Measurements from ENCODE around the gene DTD1.
A peak's percentile ranks its signal among the peaks of the same experiment; 100 is the strongest.
"Not testable (repeated sequence)": the region's sequence is repeated elsewhere in the genome, so short reads cannot be mapped to it uniquely, and the experiment has no call there.

DTD1 gene

DNA sequence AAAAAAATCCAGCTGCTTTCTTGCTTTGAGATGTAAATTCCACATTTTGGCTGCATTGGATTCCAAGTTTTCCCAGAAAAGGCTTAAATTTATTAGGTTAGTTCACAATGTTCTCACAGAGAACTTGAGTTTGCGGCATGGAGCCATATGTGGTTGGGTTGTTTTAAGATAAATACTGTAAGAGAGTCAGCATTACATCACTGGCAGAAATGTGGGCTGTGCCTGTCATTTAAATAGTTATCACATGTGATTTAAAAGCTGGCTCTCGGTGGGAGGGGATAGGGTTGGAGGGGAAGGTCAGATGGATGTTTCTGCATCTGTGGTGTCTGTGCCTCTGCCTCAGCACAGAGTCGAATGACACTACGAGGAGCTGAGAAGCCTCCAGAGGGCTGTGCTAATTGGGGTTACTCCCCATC is 151.9 kb downstream of the DTD1 start:
- peak in 13 of 56 donors; percentile 11 to 49 (median 21) for DNase-seq

DNA sequence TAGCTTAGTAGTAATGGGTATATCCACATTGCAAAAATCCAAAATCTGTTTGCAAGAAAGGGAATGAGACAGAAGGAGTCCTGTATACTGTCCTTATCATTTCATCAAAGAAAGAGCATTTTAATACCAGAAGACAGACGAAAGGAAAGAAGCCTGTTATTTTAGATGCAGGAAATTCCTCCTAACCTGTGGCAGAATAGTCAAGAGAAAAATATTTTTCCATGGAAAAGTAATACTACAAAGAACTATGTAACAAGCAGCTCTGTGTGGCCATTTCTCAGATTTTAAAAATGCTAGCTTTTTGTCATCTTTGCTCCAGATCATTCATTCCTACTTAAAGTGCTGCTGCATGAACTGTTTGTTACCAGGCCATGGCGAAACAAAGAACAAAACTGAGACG is 152.9 kb downstream of the DTD1 start:
- DNase-seq, result no peak

DNA sequence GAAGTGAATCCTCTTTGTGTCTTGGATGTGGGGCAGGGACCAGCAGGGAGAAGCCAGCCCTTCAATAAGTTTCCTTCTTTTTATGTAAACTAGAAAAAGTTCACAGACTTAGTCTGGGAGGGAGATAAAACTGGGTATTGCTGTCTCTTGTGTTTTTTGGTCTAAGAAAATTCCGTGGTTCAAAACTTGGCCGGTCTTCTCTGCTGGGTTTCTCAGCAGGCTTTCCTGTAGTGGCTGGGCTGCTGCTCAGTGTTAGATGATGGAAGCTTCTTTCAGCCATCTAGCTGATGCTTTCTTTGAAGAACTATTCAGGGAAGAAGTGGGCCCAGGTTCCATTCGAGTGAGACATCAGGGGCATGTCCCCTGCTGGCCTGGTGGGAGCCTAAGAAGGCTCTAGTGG is 155.0 kb downstream of the DTD1 start:
- DNase-seq, result no peak

DNA sequence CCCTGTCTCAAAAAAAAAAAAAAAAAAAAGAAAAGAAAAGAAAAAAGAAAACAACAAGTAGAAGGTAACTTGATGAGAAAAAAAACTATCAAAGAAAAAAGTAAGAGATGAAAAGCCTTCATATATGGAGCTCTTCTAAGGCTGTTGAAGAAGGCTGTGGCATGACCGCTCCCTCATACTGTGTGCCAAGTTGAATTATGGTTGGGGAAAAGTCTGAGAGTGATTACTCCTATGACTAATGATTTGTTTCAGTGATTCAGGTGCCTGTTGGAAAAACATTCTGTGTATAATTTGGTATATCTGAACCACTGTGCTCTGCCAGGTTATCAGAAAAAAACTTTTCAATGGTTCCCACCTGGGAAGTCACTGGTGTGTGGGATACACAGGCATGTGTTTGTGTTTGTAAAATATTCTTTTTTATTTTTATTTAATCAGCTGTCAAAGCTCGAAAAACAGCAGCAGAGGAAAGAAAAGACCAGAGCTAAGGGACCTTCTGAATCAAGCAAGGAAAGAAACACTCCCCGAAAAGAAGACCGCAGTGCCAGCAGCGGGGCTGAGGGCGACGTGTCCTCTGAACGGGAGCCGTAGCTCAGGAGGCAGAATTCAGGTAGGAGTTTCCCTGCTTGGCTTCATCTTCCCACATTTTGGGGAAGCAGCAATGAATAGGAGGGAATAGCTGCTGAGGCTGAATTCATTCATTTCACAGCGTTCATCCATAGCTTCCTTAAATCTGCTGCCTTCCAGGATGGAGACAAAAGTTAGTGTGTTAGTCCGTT is 156.0 kb downstream of the DTD1 start:
- DNase-seq, result no peak

DNA sequence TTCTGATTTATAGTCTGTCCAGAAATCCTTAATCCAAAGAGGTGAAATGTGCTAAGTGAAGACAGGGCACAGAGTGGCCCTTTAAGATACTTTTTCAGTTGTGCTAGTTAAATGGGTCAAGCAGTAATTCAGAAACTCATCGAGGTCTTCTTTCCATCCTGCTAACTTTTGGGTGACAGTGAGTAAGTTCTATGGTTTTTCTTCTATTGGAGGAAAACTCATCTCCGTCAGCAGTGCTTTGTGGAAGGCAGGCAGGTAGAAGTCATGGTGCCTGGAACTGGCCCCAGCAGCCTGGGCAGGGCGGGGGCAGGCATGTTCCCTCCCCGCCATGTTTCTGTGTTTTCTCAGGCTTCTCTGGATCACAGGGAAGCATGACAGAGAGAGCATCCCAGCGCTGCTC is 159.2 kb downstream of the DTD1 start:
- DNase-seq, result no peak

DNA sequence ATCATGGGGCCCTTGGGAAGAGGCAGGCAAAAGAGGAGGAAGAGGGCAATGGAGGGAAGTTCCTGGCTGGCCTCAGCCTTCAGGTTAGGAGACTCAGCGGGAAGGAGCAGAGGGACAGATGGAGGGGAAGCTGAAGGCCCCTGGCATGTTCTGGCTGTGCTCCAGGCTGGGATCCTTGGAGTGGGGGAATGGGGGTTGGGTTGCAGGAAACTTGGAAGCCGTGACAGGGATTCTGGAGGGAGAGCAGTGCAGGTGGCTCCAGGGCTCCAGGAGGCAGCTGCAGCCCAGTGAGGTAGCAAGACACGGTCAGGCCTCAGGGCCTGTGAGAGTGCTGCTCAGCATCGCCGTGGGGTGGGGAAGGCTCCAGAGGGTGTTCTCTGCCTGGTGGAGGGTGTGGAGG is 161.1 kb downstream of the DTD1 start:
- DNase-seq, result no peak

DNA sequence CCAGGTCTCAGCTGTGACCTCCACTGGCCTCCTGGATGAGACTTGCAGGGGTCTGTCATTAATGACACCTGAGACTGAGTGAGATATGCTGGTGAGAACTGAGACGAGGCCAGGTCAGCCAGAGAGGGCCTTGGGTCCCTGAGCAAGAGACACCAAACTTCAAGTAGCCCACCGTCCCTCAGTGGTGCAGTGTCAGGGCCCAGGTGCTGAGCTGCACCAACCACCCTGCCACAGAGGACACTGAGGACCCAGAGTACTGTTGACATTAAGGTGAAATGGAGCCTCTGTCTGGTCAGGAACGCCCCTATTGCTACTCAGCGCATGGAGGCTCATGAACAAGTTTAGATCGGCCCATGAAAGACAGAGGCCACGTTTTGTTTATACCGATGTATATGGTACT is 161.7 kb downstream of the DTD1 start:
- no peak for DNase-seq

DNA sequence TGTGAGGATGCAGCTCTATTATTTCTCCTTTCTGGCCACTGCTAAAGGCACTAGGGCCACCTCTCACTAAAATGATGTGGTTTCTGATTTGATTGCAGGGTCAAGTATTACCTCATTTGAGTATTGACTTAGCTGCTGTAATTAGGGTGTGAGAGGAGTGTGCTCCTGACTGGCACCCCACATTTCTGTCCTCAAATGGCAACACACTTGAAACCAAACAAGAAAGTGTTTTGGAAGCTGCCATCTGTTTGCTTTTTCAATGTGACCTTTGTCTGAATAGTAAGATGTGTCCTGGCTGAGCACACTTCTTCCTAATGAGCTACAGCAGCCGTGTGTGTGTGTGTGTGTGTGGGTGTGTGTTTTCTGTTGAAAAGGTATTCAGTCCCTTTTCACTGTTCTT is 162.9 kb downstream of the DTD1 start:
- no peak for DNase-seq

DNA sequence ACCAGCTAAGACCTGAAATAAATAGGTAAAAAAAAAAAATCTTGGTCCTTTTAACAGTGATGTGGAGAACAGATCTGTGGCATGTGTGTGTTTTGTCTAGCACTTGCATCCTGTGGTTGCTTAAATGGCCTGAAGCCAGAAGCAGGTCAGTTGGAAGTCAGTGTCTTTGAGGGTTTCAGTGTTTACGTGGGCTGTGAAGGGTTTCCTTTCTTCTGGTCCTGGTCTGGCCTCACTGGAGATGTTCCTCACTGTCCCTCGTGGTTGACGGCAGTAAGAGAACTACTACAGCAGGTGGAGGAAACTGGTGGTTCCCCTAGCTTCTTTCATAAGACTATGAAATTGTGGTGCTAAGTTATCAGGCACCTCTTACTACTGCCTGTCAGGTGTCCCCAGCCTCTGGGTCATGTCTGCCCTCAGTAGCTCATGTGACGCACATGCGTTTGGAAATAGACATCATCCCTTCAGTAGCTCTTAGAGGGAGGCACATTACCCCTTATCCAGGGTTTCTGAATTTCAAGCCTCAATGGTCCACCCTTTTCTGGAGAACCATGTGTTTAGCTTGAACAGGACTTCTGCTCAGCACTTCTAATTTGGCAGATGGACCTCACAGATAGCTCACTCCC is 166.3 kb downstream of the DTD1 start:
- DNase-seq, result no peak

DNA sequence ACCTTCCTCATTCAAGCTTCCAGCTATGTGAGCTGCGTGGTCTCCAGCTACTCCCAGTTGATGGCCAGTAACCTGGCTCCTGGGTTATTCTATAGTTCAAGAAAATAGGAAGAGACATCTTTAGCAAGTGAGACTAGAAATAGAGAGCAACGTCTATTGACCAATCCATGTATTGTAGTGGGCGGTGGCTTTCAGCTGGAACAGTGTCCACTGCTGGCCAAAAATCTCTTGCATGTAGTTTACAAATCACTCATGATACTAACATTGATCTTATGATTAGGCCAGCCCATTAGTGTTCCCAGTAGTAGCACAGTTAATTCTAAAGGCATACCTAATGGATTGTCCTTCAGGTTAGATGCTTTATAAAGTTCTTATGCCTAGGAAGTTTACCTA is 166.8 kb downstream of the DTD1 start:
- no peak for DNase-seq

DNA sequence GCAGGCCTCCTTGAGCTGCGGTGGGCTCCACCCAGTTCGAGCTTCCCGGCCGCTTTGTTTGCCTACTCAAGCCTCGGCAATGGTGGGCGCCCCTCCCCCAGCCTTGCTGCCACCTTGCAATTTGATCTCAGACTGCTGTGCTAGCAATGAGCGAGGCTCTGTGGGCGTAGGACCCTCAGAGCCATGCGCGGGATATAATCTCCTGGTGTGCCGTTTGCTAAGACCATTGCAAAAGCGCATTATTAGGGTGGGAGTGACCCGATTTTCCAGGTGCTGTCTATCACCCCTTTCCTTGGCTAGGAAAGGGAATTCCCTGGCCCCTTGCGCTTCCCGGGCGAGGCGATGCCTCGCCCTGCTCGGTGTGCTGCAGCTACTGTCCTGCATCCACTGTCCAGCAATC is 173.0 kb downstream of the DTD1 start:
- DNase-seq, result not testable (repeated sequence)

DNA sequence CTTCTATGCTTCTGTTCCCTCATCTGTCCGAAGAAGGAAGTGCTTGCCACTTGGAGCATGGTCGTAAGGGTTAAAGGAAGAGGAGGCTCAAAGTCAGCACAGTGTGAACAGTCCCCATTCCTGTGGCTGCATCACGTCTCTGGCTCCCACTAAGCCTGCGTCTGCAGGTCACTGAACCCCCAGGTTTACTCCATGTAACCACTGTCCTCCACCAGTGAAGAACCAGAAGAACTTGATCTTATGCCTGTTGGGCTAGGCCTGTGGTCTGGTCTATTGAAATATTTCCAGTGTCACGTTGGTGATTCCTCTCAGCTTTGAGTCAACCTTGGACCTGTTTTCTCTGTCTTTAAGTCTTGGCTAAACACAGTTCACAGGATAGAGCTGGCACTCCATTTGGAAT is 179.8 kb downstream of the DTD1 start:
- DNase-seq, result no peak

DNA sequence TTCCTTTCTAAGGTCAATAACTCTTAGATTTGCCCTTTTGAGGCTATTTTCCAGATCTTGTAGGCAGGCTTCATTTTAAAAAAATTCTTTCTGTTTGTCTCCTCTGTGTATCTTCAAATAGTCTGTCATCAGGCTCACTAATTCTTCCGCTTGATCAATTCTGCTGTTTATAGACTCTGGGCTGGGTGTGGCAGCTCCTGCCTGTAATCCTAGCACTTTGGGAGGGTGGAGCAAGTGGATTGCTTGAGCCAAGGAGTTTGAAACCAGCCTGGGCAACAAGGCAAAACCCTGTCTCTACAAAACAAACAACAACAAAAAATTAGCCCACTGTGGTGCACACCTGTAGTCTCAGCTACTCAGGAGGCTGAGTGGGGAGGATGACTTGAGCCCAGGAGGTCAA is 185.7 kb downstream of the DTD1 start:
- no peak for DNase-seq

DNA sequence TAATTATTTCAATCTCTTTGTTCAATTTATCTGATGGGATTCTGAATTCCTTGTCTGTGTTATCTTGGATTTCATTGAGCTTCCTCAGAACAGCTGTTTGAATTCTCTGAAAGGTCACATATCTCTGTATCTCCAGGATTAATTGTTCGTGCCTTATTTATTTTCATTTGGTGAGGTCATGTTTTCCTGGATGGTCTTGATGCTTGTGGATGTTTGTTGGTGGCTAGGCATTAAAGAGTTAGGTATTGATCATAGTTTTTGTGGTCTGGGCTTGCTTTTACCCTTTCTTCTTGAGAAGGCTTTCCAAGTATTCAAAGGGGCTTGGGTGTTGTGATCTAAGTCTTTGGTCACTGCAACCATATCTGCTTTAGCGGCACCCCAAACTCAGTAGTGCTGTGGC is 186.4 kb downstream of the DTD1 start:
- no peak for DNase-seq

DNA sequence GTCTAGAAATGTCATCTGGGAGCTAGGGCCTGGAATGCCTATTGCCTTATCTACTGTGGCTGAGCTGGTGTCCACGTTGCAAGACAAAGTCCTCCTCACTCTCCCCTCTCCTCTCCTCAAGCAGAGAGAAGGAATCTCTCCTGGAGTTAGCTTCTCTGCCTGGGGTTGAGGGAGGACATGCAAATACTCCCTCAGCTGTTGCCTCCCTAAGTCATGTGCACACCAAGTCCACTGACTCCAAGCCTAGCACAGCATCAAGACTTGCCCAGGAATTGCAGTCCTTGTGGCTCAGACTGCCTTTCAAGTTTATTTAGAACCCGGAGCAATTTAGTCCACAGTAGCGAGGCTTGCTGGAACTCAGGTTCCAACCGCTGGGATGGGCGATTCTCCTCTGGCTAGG is 187.8 kb downstream of the DTD1 start:
- DNase-seq, result no peak

DNA sequence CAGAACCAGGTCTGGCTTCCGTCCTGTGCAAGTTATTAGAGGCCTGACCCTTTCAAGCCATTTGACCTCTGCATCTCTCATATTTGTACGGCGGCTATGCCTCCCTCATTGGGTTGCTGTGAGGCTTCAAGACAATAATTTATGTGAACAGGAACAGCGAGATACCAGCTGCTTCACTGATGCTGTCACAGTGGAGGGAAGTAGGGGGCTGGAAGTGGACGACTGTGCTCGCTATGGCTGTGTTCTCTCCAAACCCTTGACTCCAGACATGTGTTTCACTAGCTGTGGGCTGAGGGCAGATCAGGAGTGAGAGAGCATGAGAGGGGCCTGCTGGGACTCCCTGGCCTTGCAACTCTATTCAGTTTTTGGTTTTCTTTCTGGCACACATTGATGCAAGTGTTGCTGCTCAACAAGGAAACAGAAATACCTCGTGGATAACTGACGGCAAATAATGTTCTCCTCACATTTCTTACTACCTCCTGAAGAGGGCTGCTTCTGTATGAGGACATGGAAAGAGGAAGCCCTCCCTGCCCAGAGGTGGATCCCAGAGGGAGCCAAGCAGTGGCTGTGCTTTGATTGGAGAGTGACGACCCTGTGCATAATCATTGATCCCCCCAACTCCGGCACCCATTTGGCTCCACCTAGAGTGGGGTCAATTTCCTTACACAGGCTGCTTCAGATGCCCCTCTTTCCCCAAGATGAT is 191.0 kb downstream of the DTD1 start:
- DNase-seq, result no peak

DNA sequence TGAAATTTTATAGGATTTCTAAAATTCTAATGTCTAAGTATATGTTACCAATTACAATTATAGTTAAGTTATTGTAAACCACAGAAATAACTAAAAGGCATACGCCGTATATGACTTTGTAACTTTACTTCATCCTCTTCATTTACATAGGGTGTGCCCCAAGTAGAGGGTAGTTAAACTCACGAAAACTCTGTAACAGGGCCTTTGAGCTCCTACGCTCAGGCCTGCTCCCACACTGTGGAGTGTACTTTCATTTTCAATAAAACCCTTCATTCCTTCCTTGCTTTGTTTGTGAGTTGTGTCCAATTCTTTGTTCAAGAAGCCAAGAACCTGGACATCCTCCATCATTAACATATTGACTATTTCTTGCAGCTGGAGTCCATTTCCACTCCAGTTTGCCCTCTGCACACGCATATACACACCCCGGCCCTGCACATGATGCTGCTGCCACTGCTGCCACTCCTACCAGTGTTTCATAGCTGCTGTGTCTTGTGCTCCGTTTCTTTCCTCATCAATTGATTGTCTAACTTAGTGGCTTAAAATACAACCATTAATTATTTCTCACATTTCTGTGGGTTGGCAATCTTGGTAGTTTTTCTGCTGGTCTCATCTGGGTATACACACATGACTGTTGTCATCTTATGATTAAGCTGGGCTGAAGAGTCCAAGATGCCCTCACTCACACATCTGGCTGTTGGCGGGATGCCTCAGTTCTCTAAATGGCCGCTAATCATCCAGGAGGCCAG is 192.7 kb downstream of the DTD1 start:
- no peak for DNase-seq

DNA sequence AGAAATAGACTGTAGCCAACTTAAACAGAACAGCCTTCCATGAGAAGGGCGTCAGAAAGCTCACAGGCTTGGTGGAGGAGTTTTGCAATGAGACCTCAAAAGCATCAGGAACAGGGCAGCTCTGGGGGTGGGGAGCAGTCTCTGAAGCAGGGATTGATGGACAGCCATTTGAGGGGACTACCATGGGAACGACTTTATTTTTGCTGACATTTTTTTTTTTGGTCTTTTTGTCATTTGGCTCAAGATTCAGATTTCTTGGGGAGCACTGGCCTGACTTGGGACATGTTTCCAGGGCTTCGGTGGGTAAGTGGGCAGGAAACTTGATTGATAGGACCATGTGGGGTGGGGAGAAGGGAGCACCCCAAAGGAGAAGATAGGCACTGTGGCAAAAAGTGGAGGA is 193.7 kb downstream of the DTD1 start:
- DNase-seq, result no peak

DNA sequence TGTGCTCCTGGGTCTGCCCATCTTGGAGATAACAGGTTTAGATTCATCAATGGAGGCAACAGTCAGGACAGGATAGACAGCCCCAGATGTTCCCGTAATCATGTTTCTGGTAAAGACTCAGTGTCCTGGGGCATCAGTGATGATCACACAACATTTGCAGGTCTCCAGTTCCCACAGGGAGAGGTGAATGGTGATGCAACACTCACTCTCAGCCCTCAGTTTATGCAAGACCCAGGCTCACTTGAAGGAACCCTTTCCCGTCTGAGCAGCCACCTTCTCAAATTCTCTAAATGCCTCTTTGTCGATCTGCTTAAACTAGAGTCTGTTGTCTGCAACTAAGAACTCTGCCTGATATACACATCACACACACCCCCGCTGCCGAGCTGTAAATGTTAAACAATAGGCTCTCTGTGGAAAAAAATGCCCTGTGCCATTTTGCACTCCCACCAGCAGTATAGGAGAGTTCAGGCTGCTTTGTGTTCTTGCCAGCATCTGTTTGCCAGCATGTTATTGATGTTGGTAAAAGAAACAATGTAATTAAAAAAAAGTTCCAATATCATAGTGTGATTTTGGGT is 195.6 kb downstream of the DTD1 start:
- no peak for DNase-seq

DNA sequence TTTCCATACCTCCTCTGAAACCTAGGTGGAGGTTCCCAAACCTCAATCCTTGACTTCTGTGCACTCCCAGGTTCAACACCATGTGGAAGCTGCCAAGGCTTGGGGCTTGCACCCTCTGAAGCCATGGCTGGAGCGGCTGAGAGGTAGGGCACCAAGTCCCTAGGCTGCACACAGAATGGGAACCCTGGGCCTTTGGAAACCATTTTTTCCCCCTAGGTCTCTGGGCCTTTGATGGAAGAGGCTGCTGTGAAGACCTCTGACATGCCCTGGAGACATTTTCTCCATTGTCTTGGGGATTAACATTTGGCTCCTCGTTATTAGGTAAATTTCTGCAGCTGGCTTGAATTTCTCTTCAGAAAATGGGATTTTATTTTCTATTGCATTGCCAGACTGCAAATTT is 199.2 kb downstream of the DTD1 start:
- not testable (repeated sequence) for DNase-seq

DNA sequence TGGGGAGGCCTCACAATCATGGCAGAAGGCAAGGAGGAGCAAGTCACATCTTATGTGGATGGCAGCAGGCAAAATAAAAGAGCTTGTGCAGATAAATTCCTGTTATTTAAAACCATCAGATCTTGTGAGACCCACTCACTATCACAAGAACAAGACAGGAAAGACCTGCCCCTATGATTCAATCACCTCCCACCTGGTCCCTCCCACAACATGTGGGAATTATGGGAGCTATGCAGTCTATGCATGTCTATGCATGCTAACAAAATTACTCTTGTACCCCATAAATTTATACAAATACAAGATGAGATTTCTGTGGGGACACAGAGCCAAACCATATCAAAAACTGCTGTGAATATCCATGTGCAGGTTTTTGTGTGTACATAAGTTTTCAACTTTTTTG is 200.2 kb downstream of the DTD1 start:
- DNase-seq, result no peak

DNA sequence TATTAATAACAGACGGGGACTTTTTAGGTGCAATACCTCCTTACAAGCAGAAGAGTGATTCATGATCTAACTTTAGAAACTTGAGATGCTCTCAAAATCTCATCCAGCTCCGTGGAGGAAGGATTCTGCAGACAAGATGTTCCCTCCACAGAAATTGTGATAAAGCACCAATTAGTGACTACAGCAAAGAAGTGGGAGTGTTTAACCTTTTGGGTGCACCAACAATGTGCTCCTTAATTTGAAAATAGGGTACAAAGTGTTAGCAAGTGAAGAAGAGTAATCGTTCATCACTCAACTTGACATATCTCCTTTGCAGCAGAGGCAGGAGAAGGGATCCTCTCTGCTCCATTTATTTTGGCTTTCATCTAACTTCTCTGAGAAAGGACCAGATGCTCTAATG is 202.9 kb downstream of the DTD1 start:
- DNase-seq, result peak in 12 of 56 donors; percentile 2 to 68 (median 32)
